HepG2 (cell line): Measurements from ENCODE around the gene PPA2. TPM values are rescaled to one million over a fixed set of nuclear protein-coding genes. Genes with fewer than 3 reads are reported as not detected.

Experiments
- ATAC-seq: fragments of 200-7000 bp; cut with Tn5 transposase; 3 replicates; pipeline ENCODE4 v1.9.1; 2020; ENCODE audit warnings: mild to moderate bottlenecking, moderate library complexity
- BruUV-seq: library from RNA; stranded (reverse); fragments of 400-500 nt; replicated peaks from 2 replicates; lab custom pipeline; 2021; lab: Mats Ljungman, UMichigan
- CTCF ChIA-PET: fragments of 300-600 bp; formaldehyde crosslinking; extraction: SDS; loops from one replicate; lab custom pipeline; 2021; ENCODE audit warnings: low total read pairs, inconsistent platforms, low intra/inter-chr PET ratio; lab: Yijun Ruan, JAX
- POLR2A ChIA-PET: fragments of 350-600 bp; sonication (Branson Sonifier 250); formaldehyde crosslinking; loops from one replicate; lab custom pipeline; 2020; ENCODE audit warnings: antibody characterized with exemption, inconsistent platforms; lab: Yijun Ruan, JAX
- DNase-seq: peaks from one replicate; pipeline ENCODE4 v3.0.0-alpha.2; 2015; ENCODE audit warnings: low spot score
- FAIRE-seq: peaks from 3 replicates; lab custom pipeline; 2011; peaks lifted over from hg19 to GRCh38; lab: Jason Lieb, UNC
- H2AFZ ChIP-seq: one replicate; pipeline ENCODE4 v1.6.1; 2011; ENCODE audit warnings: low read length, inconsistent platforms
- H3K27ac ChIP-seq: fragments of 300-600 bp; 3 replicates; pipeline ENCODE4 v1.8.0; 2011; ENCODE audit warnings: mixed run types, mild to moderate bottlenecking, mixed read lengths, low read length, inconsistent platforms; ENCODE audit not compliant: insufficient read depth; ENCODE audit errors: extremely low read length
- H3K27me3 ChIP-seq, 2 experiments: fragments of 200-600 bp in 1 of 2; 2 replicates in 1 of 2; 3 replicates in 1 of 2; pipeline versions ENCODE4 v1.6.0 to v1.8.0; 2011; ENCODE audit warnings: low read length in 2 of 2, mild to moderate bottlenecking in 2 of 2, moderate library complexity in 2 of 2, inconsistent platforms in 1 of 2; ENCODE audit not compliant: insufficient read depth in 2 of 2, control insufficient read depth in 1 of 2
- H3K36me3 ChIP-seq, 2 experiments: fragments of 200-600 bp in 1 of 2; replicated peaks in 1 of 2; 2 replicates in 1 of 2; 3 replicates in 1 of 2; pipeline versions ENCODE4 v1.5.1 to v1.8.0; 2011; ENCODE audit warnings: low read length in 2 of 2, inconsistent platforms in 1 of 2; ENCODE audit not compliant: insufficient read depth in 2 of 2, control insufficient read depth in 1 of 2
- H3K4me1 ChIP-seq: 2 replicates; pipeline ENCODE4 v1.5.1; 2012; ENCODE audit warnings: low read length, inconsistent platforms; ENCODE audit not compliant: insufficient read depth
- H3K4me2 ChIP-seq: 2 replicates; pipeline ENCODE4 v1.6.0; 2011; ENCODE audit warnings: low read depth, low read length, inconsistent platforms
- H3K4me3 ChIP-seq, 3 experiments: fragments of 200-600 bp in 1 of 3; sonication (generic), shearing (Covaris generic) in 1 of 3; replicated peaks in 1 of 3; 2 replicates each; pipeline ENCODE4 v1.5.1; 2011 to 2016; ENCODE audit warnings: low read length in 3 of 3, inconsistent platforms in 2 of 3, low read depth in 2 of 3, mild to moderate bottlenecking in 2 of 3, control low read depth in 1 of 3, mixed read lengths in 1 of 3; ENCODE audit not compliant: insufficient read depth in 1 of 3
- H3K79me2 ChIP-seq: one replicate; pipeline ENCODE4 v1.6.1; 2011; ENCODE audit warnings: low read length, inconsistent platforms; ENCODE audit not compliant: insufficient read depth
- H3K9ac ChIP-seq: 2 replicates; pipeline ENCODE4 v1.6.0; 2011; ENCODE audit warnings: mild to moderate bottlenecking, low read depth, low read length, inconsistent platforms; ENCODE audit not compliant: insufficient read depth
- H3K9me3 ChIP-seq: 2 replicates; pipeline ENCODE4 v1.5.1; 2012; ENCODE audit warnings: mild to moderate bottlenecking, low read length
- H4K20me1 ChIP-seq: 2 replicates; pipeline ENCODE4 v1.6.0; 2011; ENCODE audit warnings: inconsistent platforms, mild to moderate bottlenecking, low read length, moderate library complexity; ENCODE audit not compliant: insufficient read depth
- MAFK ChIP-seq, 2 experiments: IDR thresholded peaks in 1 of 2; conservative IDR thresholded peaks in 1 of 2; 2 replicates each; pipeline ENCODE4 v1.6.1; 2011; ENCODE audit warnings: improper control_type of control experiment in 2 of 2, low read length in 2 of 2
- ZKSCAN8 ChIP-seq: IDR thresholded peaks from 2 replicates; pipeline ENCODE4 v1.6.1; 2016; ENCODE audit warnings: borderline replicate concordance, missing genetic modification reagents, missing compliant biosample characterization
- ZNF235 ChIP-seq: sonication (generic); formaldehyde crosslinking; IDR thresholded peaks from 2 replicates; pipeline ENCODE4 v1.8.1; 2023; ENCODE audit warnings: mild to moderate bottlenecking, missing genetic modification reagents, borderline replicate concordance
- ZNF780A ChIP-seq: sonication (generic); formaldehyde crosslinking; IDR thresholded peaks from 2 replicates; pipeline ENCODE4 v1.8.0; 2022; ENCODE audit warnings: mild to moderate bottlenecking, missing genetic modification reagents, moderate library complexity
- WGBS: methylation state at CpG from one replicate; pipeline ENCODE4 v1.1.6; 2017; ENCODE audit warnings: low lambda C conversion rate; 5-methylcytosine and 5-hydroxymethylcytosine counted together
- in situ Hi-C: cut with HindIII; loops from 2 replicates; pipeline ENCODE4 v1.10.0; 2017; ENCODE audit warnings: low pct_unique_long_range_greater_than_20kb; ENCODE audit not compliant: extremely low pct_ligation_motif_present
- intact Hi-C: fragments of 100-400 bp; cut with micrococcal nuclease; formaldehyde crosslinking; loops from one replicate; pipeline ENCODE4 v1.10.0; 2022; ENCODE audit not compliant: unreplicated experiment
- polyA plus RNA-seq, 8 experiments: library from polyadenylated mRNA; depleted of rRNA in 3 of 8; stranded (reverse) in 7 of 8; unstranded in 1 of 8; fragments of >200 nt; fragmentation: Illumina TruSeq in 4 of 8; extraction: Trizol in 4 of 8; gene quantifications; 2 replicates each; pipeline versions ENCODE4 v1.2.1 to v1.2.3, GENCODE V29; 2011 to 2016; ENCODE audit warnings: low read depth in 4 of 8, missing spikeins in 1 of 8, mixed read lengths in 1 of 8; ENCODE audit not compliant: insufficient read depth in 1 of 8
- total RNA-seq, 5 experiments: library from RNA; depleted of rRNA; stranded (reverse); fragments of >200 nt; fragmentation: Illumina TruSeq; extraction: Trizol; gene quantifications; 2 replicates each; pipeline ENCODE4 v1.2.3, GENCODE V29; 2016; ENCODE audit warnings: low read depth in 1 of 5

The PPA2 gene
- total and polyA plus RNA-seq, 2 of the 13 experiments (the other 11 are each of a cell fraction or from before 2014, with no cell fraction given), result 44.2 to 70.6 TPM

DNA sequence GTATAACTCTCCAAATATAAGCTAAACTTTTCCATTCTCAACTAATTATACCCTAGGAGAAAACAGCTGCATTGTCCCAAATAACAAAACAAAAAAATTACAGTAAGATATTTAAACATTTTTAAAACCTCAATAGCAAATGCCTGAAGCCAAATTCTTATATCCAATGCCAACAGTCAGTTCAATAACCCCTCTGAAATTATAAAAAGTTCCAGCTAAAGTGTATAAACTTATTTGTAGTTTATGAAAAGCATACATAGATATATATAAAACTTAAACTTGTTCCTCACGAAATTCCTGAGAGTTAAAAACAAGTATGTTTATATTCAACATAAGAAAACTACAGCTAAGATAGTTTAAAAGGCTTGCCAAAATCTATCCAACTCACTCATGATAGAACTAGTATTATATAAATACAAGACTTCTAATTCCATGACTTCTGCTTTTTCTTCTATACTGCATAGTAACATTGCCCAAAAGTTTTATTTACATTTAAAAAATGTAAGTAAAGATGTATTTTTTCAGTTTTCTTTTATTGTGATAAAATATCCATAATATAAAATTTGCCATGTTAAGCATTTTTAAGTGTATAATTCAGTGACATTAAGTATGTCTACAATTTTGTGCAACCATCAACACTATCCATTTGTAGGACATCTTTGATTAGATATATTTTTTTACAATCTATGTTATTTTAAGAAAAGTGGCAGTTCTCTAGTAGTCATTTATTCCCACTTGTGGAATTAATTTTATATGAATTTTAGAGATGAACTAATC lies 72.8 kb downstream of the PPA2 start:
- Histone ChIP-seq H3K4me3 (no peak overlapping the region), H3K9me3 (0 out of 2 replicates have a peak, but pooled peaks cover 5% of the 10 kb centered on the region), H3K79me2 (no peaks in the 10 kb centered on the region), H3K27ac (no peak overlapping the region), H4K20me1 (no peaks in the 10 kb centered on the region), H2AFZ (no peak overlapping the region), H3K36me3 (no peaks in the 10 kb centered on the region), H3K27me3 (no peaks in the 10 kb centered on the region), H3K9ac (no peak overlapping the region), H3K4me1 (no peaks in the 10 kb centered on the region), H3K4me2 (no peak overlapping the region)
- intact Hi-C loops (no loop called here), in situ Hi-C loops (no loop called here)
- peak; percentile 9 to 61; a peak in 2 of 4 replicates for TF ChIP-seq MAFK (conservative IDR thresholded peaks at IDR 0.05 in 1 of 2, IDR thresholded peaks at IDR 0.05 in 1 of 2; ENCODE audit: low read length in 2 of 2)
- no peak for TF ChIP-seq ZKSCAN8
- no peak for ATAC-seq
- DNase-seq, result no peak
- POLR2A ChIA-PET, result no interaction called here
- WGBS, result 43% methylated on average over 1 of the region's 1 CpG
- CTCF ChIA-PET, result no interaction called here
- FAIRE-seq, result no peak
- BruUV-seq, result no TSS peak

DNA sequence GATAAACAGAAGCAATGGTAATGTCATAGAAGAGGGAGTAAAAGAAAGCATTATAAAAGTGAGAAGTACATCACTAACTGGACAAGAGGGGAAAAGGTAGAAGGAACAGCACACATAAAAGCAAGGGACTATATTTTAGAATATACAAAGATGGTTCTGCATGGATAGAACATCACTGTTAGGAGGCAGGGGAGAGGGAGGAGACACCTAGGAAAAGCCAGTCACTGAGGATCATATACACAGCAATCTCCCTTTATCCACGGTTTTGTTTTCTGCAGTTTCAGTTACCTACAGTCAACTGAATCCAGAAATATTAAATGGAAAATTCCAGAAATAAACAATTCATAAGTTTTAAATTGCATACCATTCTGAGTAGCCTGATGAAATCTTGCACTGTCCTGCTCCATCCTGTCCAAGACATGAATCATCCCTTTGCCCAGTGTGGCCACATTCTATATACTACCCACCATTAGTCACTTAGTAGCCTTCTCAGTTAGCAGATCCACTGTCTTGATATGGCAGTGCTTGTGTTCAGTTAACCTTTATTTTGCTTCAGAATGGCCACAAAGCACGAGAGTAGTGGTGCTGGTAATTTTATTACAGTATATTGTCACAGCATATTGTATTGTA lies 74.2 kb downstream of the PPA2 start:
- H3K27me3 ChIP-seq, result no peaks in the 10 kb centered on the region
- H3K4me3 ChIP-seq, result no peak overlapping the region
- TF ChIP-seq ZNF235 (CRISPR knock-in tag) (no peak), ZNF780A (no peak)
- H2AFZ ChIP-seq, result no peak overlapping the region
- CTCF ChIA-PET, result no interaction called here
- no peaks in the 10 kb centered on the region; a peak in 1 of 5 replicates for H3K36me3 ChIP-seq
- BruUV-seq, result no TSS peak
- DNase-seq (no peak), ATAC-seq (no peak), FAIRE-seq (no peak)
- in situ Hi-C loops, result no loop called here
- H3K27ac ChIP-seq, result no peak overlapping the region
- no peaks in the 10 kb centered on the region for H3K4me1 ChIP-seq
- 0 out of 2 replicates have a peak, but pooled peaks cover 4% of the 10 kb centered on the region for H3K9me3 ChIP-seq
- H3K9ac ChIP-seq, result no peak overlapping the region
- H3K4me2 ChIP-seq, result no peak overlapping the region
- WGBS, result 82% methylated on average over 2 of the region's 2 CpGs
- H3K79me2 ChIP-seq, result no peaks in the 10 kb centered on the region
- POLR2A ChIA-PET, result no interaction called here
- no peaks in the 10 kb centered on the region for H4K20me1 ChIP-seq
- intact Hi-C loops, result no loop called here
